Thymus (tissue), 11 donors: ENCODE measurements around the gene HID1. TPM values are rescaled to one million over a fixed set of nuclear protein-coding genes. Genes with fewer than 3 reads are reported as not detected.
"Not testable (repeated sequence)": the region's sequence is repeated elsewhere in the genome, so short reads cannot be mapped to it uniquely, and the experiment has no call there.

ENCODE experiments used
- DNase-seq, 9 donors: peaks; one replicate each; pipeline ENCODE4 v3.0.0-alpha.2; 2013; ENCODE audit warnings: low spot score in 9 of 9, low read depth in 6 of 9, missing footprints in 1 of 9
- H3K27ac ChIP-seq, 2 donors: one replicate each; pipeline ENCODE4 v1.5.1; 2013; ENCODE audit warnings: control low read depth in 1 of 2, low read depth in 1 of 2, low read length in 1 of 2, mild to moderate bottlenecking in 1 of 2, moderate library complexity in 1 of 2
- H3K27me3 ChIP-seq, 2 donors: one replicate each; pipeline ENCODE4 v1.5.1; 2013; ENCODE audit warnings: low read length in 1 of 2; ENCODE audit not compliant: control insufficient read depth in 2 of 2, insufficient read depth in 1 of 2
- H3K36me3 ChIP-seq, 2 donors: one replicate each; pipeline ENCODE4 v1.5.1; 2013; ENCODE audit warnings: low read length in 1 of 2, mild to moderate bottlenecking in 1 of 2, moderate library complexity in 1 of 2; ENCODE audit not compliant: control insufficient read depth in 2 of 2, insufficient read depth in 2 of 2
- H3K4me1 ChIP-seq, 2 donors: one replicate each; pipeline ENCODE4 v1.5.1; 2013; ENCODE audit warnings: low read length in 2 of 2; ENCODE audit not compliant: control insufficient read depth in 2 of 2, insufficient read depth in 2 of 2
- H3K4me3 ChIP-seq, 2 donors: one replicate each; pipeline ENCODE4 v1.5.1; 2013; ENCODE audit warnings: low read length in 2 of 2, control low read depth in 1 of 2, mild to moderate bottlenecking in 1 of 2
- H3K9me3 ChIP-seq, 2 donors: one replicate each; pipeline ENCODE4 v1.5.1; 2013; ENCODE audit warnings: low read length in 1 of 2, mild to moderate bottlenecking in 1 of 2; ENCODE audit not compliant: control insufficient read depth in 2 of 2, insufficient read depth in 1 of 2
- WGBS: extraction: QIAGEN DNeasy Blood & Tissue Kit; methylation state at CpG from one replicate; pipeline ENCODE4 v1.1.7; 2013; 5-methylcytosine and 5-hydroxymethylcytosine counted together
- polyA plus RNA-seq: library from polyadenylated mRNA; stranded (reverse); fragments of 200-250 nt; gene quantifications from one replicate; pipeline ENCODE4 v1.2.3, GENCODE V29; 2013
- total RNA-seq: library from RNA; stranded (reverse); fragments of 120-200 nt; gene quantifications from one replicate; pipeline ENCODE4 v1.2.4, GENCODE V29; 2013
- donor health status: healthy.

The HID1 gene
- total and polyA plus RNA-seq, 2 donors, result 1.3 to 9.9 TPM

GRCh38 chr17:74917430-74917829 is 55.1 kb downstream of the HID1 start:
- no peaks in the 10 kb centered on the region for H3K36me3 ChIP-seq
- DNase-seq, result no peak
- no peak overlapping the region for H3K27ac ChIP-seq
- no peaks in the 10 kb centered on the region for H3K4me1 ChIP-seq
- peaks cover 6 to 55% of the 10 kb centered on the region in 2 donors for H3K27me3 ChIP-seq
- H3K4me3 ChIP-seq, result no peak overlapping the region
- H3K9me3 ChIP-seq, result peaks cover 0 to 3% of the 10 kb centered on the region in 2 donors
- 48% methylated on average over 10 of the region's 10 CpGs for WGBS

- H3K36me3 ChIP-seq, result no peaks in the 10 kb centered on the region
- H3K9me3 ChIP-seq, result peaks cover 0 to 3% of the 10 kb centered on the region in 2 donors
- H3K27ac ChIP-seq, result no peak overlapping the region
- H3K27me3 ChIP-seq, result peaks cover 5 to 48% of the 10 kb centered on the region in 2 donors
- H3K4me1 ChIP-seq, result no peaks in the 10 kb centered on the region
- WGBS, result 92% methylated on average over 11 of the region's 11 CpGs
- no peak for DNase-seq
- no peak overlapping the region for H3K4me3 ChIP-seq
These were observed 55.7 kb downstream of the HID1 start for GRCh38 chr17:74916851-74917199.

- H3K9me3 ChIP-seq, result peaks cover 0 to 3% of the 10 kb centered on the region in 2 donors
- H3K4me3 ChIP-seq, result no peak overlapping the region
- DNase-seq, result no peak
- WGBS, result 94% methylated on average over 13 of the region's 13 CpGs
- no peak overlapping the region for H3K27ac ChIP-seq
- H3K4me1 ChIP-seq, result no peaks in the 10 kb centered on the region
- no peaks in the 10 kb centered on the region for H3K36me3 ChIP-seq
- peaks cover 5 to 43% of the 10 kb centered on the region in 2 donors for H3K27me3 ChIP-seq
These were observed 56.3 kb downstream of the HID1 start for GRCh38 chr17:74916136-74916850.

GRCh38 chr17:74911423-74911822 is 61.1 kb downstream of the HID1 start:
- not testable (repeated sequence) for H3K36me3 ChIP-seq, H3K27me3 ChIP-seq, H3K4me1 ChIP-seq, H3K4me3 ChIP-seq, H3K9me3 ChIP-seq, H3K27ac ChIP-seq, DNase-seq
- WGBS, result 94% methylated on average over 8 of the region's 8 CpGs

- not testable (repeated sequence) for H3K27me3 ChIP-seq, H3K4me3 ChIP-seq, H3K4me1 ChIP-seq, H3K27ac ChIP-seq, H3K36me3 ChIP-seq, DNase-seq, H3K9me3 ChIP-seq
- WGBS, result 85% methylated on average over 4 of the region's 4 CpGs
These were observed 63.5 kb downstream of the HID1 start for GRCh38 chr17:74909097-74909496.

GRCh38 chr17:74907012-74907411 is 65.5 kb downstream of the HID1 start:
- no peaks in the 10 kb centered on the region for H3K36me3 ChIP-seq
- H3K4me3 ChIP-seq, result no peak overlapping the region
- peaks cover 0 to 20% of the 10 kb centered on the region in 2 donors for H3K27me3 ChIP-seq
- no peak overlapping the region for H3K27ac ChIP-seq
- no peaks in the 10 kb centered on the region for H3K4me1 ChIP-seq
- 97% methylated on average over 34 of the region's 34 CpGs for WGBS
- no peaks in the 10 kb centered on the region for H3K9me3 ChIP-seq
- no peak for DNase-seq

GRCh38 chr17:74906214-74906793 is 66.3 kb downstream of the HID1 start:
- DNase-seq, H3K4me1 ChIP-seq, H3K36me3 ChIP-seq, H3K27ac ChIP-seq, H3K9me3 ChIP-seq, H3K4me3 ChIP-seq: not testable (repeated sequence)
- WGBS, result 77% methylated on average over 6 of the region's 6 CpGs
- peaks cover 0 to 22% of the 10 kb centered on the region in 2 donors for H3K27me3 ChIP-seq

- no peaks in the 10 kb centered on the region for H3K9me3 ChIP-seq
- 90% methylated on average over 7 of the region's 7 CpGs for WGBS
- no peaks in the 10 kb centered on the region for H3K36me3 ChIP-seq
- DNase-seq, result no peak
- peaks cover 0 to 32% of the 10 kb centered on the region in 2 donors for H3K27me3 ChIP-seq
- H3K27ac ChIP-seq, result no peak overlapping the region
- H3K4me3 ChIP-seq, result no peak overlapping the region
- H3K4me1 ChIP-seq, result no peaks in the 10 kb centered on the region
These were observed 67.7 kb downstream of the HID1 start for GRCh38 chr17:74904687-74905409.

GRCh38 chr17:74903671-74904070 is 68.9 kb downstream of the HID1 start:
- peaks cover 0 to 35% of the 10 kb centered on the region in 2 donors for H3K27me3 ChIP-seq

More at GRCh38 chr17:74903671-74904070, 68.9 kb downstream of the HID1 start:
- DNase-seq, result no peak
- 83% methylated on average over 6 of the region's 6 CpGs for WGBS
- Histone ChIP-seq H3K4me3 (no peak overlapping the region), H3K36me3 (no peaks in the 10 kb centered on the region), H3K9me3 (no peaks in the 10 kb centered on the region), H3K4me1 (no peaks in the 10 kb centered on the region), H3K27ac (no peak overlapping the region)
